Measurements from ENCODE around the gene DOK7.

The DOK7 gene

GRCh38 chr4:3492741-3493719 lies 29.9 kb downstream of the DOK7 start:
- no peak for DNase-seq

DNA sequence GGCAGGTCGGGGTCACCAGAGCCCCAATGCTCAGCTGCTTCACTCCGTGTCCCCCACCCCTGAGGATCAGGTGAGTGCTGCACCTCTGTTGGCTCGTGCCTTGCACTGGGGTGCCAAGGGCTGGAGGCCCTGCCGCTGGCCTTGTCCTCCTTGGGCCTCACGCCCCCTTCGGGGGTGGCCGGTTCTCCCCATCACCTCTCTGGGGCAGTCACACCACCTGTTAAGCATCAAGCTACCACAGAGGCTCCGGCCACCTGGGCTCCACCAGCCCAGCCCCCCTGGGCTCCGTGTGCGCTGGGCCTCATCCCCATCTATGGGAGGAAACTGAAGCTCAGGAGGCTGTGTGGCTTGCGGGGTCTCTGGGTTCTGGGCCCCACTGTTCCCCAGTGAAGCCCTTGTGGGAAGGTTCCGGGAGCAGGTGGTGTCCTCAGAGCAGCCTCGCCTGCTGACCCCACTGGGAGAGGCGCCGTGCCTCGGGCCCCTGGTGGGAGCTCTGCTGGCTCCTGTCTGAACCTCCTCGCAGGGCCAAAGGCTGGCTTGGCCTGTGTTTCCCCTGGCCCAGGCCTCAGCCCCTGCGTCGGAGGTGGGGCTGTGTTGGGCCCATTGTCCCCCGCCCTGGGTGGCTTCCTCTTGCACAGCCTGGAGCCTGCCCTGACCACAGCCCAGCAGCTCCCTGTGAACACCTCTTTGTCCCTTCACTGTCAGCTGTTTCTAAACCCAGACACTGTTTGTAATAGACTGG lies 30.8 kb downstream of the DOK7 start:
- DNase-seq = no peak

GRCh38 chr4:3494462-3494871 lies 31.4 kb downstream of the DOK7 start:
- no peak for DNase-seq

GRCh38 chr4:3495204-3495975 lies 32.3 kb downstream of the DOK7 start:
- no peak for DNase-seq

GRCh38 chr4:3496021-3496420 lies 32.9 kb downstream of the DOK7 start:
- no peak for DNase-seq

- DNase-seq = no peak
These were observed 34.0 kb downstream of the DOK7 start for GRCh38 chr4:3497095-3497494.

DNA sequence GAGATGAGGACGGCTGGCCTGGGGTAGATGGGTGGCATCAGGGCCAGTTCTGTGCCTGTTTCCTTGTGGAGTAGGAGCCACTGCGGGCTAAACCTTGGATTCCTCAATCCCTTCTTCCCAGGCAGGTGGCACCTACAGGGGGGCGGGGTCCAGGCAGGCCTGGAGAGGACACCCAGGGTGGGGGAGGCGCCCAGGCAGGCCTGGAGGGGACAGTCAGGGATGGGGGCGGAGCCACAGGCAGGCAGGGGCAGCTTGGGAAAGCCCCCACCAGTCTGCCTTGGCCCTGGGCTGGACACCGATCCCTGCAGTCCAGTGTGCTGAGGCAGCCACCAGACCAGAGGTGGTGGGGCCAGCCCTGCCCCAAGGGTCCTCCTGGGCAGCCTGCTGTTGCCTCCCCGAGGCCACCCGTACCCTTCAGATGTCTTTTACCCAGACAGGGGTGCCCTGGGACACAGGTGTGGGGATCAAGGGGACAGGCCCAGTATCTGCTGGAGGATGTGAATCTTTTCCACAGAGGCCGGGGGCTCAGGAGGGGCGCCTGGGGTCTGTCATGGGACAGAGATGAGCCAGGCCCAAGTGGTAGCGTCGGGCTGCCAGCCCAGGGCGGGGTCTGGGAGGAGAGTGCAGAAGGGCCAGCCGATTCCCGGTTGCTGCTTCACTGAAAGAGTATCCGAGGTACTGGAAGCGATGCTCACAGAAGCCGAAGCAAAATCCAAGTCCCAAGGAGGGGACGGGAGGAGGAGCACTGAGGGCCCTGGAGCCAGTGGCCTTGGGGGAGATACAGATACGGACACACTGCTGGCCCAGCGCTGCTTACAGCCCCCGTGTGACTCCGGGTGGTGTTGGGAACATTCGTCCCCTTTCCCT lies 34.6 kb downstream of the DOK7 start:
- no peak for DNase-seq

DNA sequence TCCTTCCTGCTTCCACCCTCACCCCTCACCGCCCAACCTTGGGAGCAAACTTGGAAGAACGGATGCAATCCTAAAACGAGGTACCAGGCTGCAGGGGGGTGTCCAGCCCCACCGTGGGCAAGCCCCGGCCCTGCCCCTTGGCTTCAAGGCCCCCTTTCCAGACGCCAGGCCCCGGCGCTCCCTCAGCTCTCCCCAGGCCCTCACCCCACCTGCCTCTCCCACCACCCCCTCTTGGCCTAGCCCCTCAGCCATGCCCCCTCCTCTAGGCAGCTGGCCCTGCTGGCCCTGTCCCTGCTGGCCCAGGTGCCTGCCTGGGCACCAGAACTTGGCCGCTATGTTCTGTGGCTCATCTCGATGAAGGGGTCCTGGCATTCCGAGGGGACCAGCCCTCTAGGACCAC lies 35.3 kb downstream of the DOK7 start:
- no peak for DNase-seq

DNA sequence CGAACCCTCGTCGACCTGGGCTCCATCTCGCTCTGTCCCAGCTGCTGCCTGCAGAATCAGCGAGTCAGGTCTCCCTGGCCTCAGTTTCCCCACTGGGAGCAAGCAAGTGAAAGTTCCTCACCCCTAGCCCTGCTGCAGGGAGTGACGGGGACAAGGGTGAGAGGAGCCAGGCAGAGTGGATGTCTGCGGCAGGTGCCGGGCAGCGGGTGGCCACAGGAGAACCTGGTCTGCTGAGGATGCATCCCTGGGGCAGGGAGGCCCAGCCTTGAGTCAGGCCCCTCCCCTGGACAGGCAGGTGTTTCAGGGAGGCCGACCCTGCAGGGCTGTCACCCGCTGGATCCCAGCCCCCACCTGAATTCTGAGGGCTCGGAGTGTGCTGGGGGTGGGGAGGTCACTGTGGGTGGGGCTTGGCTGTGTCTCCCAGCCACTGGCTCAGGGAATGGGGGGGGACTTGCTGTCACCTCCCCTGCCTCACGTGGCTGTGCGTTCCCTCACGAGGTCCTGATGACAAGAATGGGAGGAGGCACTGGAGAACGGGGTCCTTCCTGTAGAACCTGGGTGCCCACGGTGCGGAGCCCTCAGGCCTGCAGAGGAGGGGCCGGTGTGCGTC lies 35.9 kb downstream of the DOK7 start:
- DNase-seq = no peak

- DNase-seq = no peak
These were observed 36.6 kb downstream of the DOK7 start for GRCh38 chr4:3499710-3500109.

GRCh38 chr4:3500111-3500510 lies 37.0 kb downstream of the DOK7 start:
- DNase-seq = no peak

DNA sequence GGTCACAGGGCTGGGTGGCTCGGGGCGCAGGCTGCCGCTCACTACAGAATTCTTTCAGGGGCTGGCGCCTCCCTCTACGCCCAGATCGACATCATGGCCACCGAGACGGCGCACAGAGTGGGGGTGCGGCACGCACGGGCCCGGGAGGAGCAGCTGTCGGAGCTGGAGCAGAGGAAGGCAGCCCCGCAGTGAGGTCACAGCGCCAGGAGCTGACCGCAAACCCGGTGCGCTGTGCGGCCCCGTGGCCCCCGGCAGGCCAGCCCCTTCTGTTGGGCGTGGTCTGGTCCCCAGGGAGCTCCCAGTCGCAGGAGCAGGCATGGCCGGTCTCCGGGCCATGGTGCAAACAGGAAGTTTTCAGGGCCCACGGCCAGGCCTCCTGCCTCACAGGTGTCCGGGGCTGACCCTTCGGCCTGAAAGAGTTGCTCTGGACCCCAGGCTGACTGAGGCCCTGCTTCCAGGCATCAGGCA lies 37.6 kb downstream of the DOK7 start:
- DNase-seq = no peak

- DNase-seq = no peak
These were observed 38.2 kb downstream of the DOK7 start for GRCh38 chr4:3501126-3501824.

- DNase-seq = no peak
These were observed 38.8 kb downstream of the DOK7 start for GRCh38 chr4:3501825-3502425.

DNA sequence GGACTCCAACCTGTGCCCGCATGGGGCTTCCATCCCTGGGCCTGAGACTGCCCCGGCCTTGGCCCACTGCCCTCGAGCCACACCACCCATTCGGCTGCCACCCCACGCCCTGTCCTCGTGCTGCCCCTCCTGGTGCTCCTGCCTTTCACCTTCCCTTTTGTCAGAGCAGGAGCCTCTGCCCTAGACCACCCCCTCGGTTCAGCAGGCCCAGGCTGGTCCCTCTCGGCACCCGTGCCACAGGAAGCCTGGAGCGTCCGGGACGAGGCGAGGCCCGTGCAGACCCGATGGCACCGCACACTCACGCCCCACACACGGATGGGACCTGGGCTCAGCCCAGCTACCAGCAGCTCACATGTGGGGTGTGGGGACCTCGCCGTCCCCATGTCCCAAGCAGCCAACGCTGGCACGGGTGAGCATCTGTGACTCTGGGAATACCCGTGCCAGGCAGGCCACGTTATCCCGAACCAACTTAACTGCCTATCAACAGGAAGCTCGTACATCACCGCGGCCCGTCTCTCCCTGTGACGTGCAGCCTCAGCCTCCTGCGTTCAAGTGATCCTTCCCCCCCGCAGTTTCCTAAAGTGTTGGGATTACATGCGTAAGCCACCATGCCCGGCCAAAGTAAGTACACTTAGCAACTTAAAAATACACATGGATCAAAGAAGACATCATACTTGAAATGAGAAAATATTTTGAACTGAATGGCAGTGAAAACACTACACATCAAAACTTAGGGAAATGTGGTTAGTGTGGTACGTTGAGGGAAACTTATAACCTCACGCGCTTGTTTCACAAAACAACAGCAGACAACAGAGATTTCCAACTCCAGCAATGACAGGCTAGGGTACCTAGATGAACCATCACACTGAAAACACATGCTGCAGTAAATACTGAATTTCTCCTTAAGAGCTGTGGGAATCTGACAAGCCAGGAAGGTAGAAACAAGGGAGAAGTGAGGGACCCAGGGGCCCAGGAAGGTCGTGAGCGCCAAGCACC lies 40.1 kb downstream of the DOK7 start:
- DNase-seq = no peak

DNA sequence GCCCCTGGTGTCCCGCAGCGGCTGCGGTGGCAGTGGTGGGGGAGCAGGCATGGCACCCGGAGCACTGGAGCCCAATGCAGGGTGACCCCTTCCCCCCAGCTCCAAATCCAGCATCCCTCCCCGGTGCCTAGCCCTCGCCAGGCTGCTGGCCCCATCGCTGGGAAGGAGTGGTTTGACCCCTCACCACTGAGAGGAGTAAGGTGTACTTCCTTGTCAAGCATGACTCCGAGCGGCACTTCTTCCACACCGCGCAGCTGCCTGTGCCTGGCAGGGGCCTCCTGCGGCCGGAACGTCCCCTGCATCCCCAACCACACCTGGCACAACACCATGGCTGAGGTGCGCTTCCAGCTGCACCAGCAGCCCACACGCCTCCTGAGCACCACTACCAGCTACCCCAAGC lies 42.1 kb downstream of the DOK7 start:
- no peak for DNase-seq

DNA sequence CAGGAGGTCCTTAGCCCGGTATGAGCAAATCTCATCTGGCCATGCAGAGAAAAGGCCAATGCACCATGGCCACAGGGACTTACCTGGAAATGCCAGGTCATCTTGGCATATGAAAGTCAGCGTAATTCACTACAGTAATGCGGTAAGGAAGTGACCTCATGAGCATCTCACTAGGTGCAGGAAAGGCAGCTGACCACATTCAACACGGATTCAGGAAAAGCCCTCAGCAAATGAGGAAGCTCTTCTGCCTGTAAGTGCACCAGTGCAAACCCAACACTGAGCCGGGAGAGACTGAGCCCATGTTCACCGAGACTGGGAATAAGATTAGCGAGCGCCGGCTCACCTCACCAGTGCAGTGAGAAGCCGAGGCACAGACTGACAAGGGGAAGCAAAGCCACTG lies 45.4 kb downstream of the DOK7 start:
- DNase-seq = no peak

DNA sequence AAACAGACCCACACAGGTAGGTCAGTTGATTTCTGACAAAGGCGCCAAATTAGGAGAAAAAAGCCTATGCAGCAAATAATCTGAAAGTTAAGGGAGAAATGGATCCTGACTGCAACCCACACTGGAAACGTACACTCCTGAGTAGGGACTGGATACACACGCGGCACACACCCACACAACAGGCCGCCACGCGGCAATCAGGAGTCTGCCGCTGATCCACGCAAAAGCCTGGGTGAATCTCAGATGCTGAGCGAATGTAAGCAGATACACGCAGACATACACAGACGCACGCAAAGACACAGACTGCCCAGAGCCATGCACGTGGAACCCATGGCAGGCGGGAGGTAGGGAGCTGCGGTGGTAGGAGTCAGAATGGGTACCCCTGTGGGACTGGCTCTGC lies 47.4 kb downstream of the DOK7 start:
- DNase-seq = no peak

DNA sequence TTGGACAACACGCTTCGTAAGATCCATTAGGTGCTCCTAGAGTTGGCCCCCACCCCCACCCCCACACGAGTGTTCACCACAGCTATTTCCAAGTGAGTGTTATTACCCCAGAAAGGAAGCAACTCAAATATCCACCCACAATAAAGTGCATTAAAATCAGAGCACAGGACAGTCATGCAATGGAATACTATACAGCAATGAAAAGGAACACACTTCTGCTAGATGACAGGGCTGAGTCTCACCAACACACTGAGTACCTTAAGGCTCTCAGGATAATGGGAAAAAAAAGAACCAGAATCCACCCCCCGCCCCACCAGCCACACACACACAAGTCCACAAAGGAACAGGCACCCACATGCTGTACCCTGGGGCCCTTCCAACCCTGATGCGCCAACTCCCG lies 48.1 kb downstream of the DOK7 start:
- no peak for DNase-seq
